SK-N-SH treated with all-trans-retinoic acid at 6 μM for 48 hours (cell line): ENCODE data around the gene GRPEL2.

Experiments
- ATAC-seq: fragments of 200-7000 bp; cut with Tn5 transposase; 3 replicates; pipeline ENCODE4 v1.9.1; 2020; ENCODE audit warnings: mild to moderate bottlenecking, moderate library complexity
- ARNTL ChIP-seq: fragments of 450-650 bp; formaldehyde crosslinking; IDR thresholded peaks from 2 replicates; pipeline ENCODE4 v1.5.0; 2020; ENCODE audit warnings: low read depth, mild to moderate bottlenecking, moderate library complexity, borderline replicate concordance
- CREB5 ChIP-seq: fragments of 250-450 bp; sonication (Bioruptor Pico); IDR thresholded peaks from 2 replicates; pipeline ENCODE4 v1.5.1; 2020; ENCODE audit warnings: low read depth, mild to moderate bottlenecking, moderate library complexity
- CSRNP3 ChIP-seq: fragments of 250-450 bp; sonication (Bioruptor Pico); IDR thresholded peaks from 2 replicates; pipeline ENCODE4 v1.5.1; 2021; ENCODE audit warnings: mild to moderate bottlenecking, moderate library complexity
- ESRRG ChIP-seq: fragments of 250-450 bp; sonication (Bioruptor Pico); IDR thresholded peaks from 2 replicates; pipeline ENCODE4 v1.6.1; 2021; ENCODE audit warnings: mild to moderate bottlenecking
- GLIS3 ChIP-seq: fragments of 250-450 bp; sonication (Bioruptor Pico); IDR thresholded peaks from 2 replicates; pipeline ENCODE4 v1.5.0; 2020; ENCODE audit warnings: mild to moderate bottlenecking, moderate library complexity
- ISL1 ChIP-seq: fragments of 250-450 bp; sonication (Bioruptor Pico); IDR thresholded peaks from 2 replicates; pipeline ENCODE4 v2.1.2; 2022; ENCODE audit warnings: mild to moderate bottlenecking, moderate library complexity
- OSR1 ChIP-seq: fragments of 250-450 bp; sonication (Bioruptor Pico); IDR thresholded peaks from 2 replicates; pipeline ENCODE4 v1.8.0; 2022; ENCODE audit warnings: moderate library complexity, mild to moderate bottlenecking, inconsistent platforms
- PATZ1 ChIP-seq: fragments of 250-450 bp; sonication (Bioruptor Pico); IDR thresholded peaks from 2 replicates; pipeline ENCODE4 v1.8.0; 2020; ENCODE audit warnings: mild to moderate bottlenecking, moderate library complexity, borderline replicate concordance
- POU6F1 ChIP-seq: fragments of 250-450 bp; sonication (Bioruptor Pico); IDR thresholded peaks from 2 replicates; pipeline ENCODE4 v1.8.0; 2021; ENCODE audit warnings: low read depth, mild to moderate bottlenecking, moderate library complexity, borderline replicate concordance
- RARB ChIP-seq: fragments of 250-450 bp; sonication (Bioruptor Pico); IDR thresholded peaks from 2 replicates; pipeline ENCODE4 v1.8.0; 2021; ENCODE audit warnings: mild to moderate bottlenecking, moderate library complexity
- SNAI2 ChIP-seq: fragments of 250-450 bp; sonication (Bioruptor Pico); IDR thresholded peaks from 2 replicates; pipeline ENCODE4 v1.5.0; 2020; ENCODE audit warnings: mild to moderate bottlenecking, moderate library complexity
- TCF4 ChIP-seq: fragments of 250-450 bp; sonication (Bioruptor Pico); IDR thresholded peaks from 2 replicates; pipeline ENCODE4 v1.8.0; 2021; ENCODE audit warnings: mild to moderate bottlenecking, moderate library complexity, borderline replicate concordance
- TOX ChIP-seq: fragments of 250-450 bp; sonication (Bioruptor Pico); IDR thresholded peaks from 2 replicates; pipeline ENCODE4 v1.8.0; 2021; ENCODE audit warnings: mild to moderate bottlenecking, moderate library complexity, borderline replicate concordance
- ZC3H10 ChIP-seq: fragments of 250-450 bp; sonication (Bioruptor Pico); IDR thresholded peaks from 2 replicates; pipeline ENCODE4 v1.5.1; 2021; ENCODE audit warnings: mild to moderate bottlenecking, moderate library complexity
- ZFP3 ChIP-seq: fragments of 250-450 bp; sonication (Bioruptor Pico); IDR thresholded peaks from 2 replicates; pipeline ENCODE4 v1.5.0; 2020; ENCODE audit warnings: mild to moderate bottlenecking, moderate library complexity
- ZFP30 ChIP-seq: fragments of 450-650 bp; formaldehyde crosslinking; IDR thresholded peaks from 2 replicates; pipeline ENCODE4 v1.5.0; 2022; ENCODE audit warnings: mild to moderate bottlenecking, moderate library complexity
- ZNF565 ChIP-seq: fragments of 450-650 bp; formaldehyde crosslinking; conservative IDR thresholded peaks from 2 replicates; pipeline ENCODE4 v1.5.0; 2020; ENCODE audit warnings: low read depth, mild to moderate bottlenecking, moderate library complexity
- ZNF70 ChIP-seq: fragments of 450-650 bp; formaldehyde crosslinking; IDR thresholded peaks from 2 replicates; pipeline ENCODE4 v1.5.0; 2020; ENCODE audit warnings: mild to moderate bottlenecking, moderate library complexity
- ZNF8 ChIP-seq: fragments of 450-650 bp; formaldehyde crosslinking; IDR thresholded peaks from 2 replicates; pipeline ENCODE4 v1.5.0; 2020; ENCODE audit warnings: mild to moderate bottlenecking, moderate library complexity

GRPEL2 gene

GRCh38 chr5:149340920-149341319, 4.4 kb upstream of the GRPEL2 start (continued):
- TF ChIP-seq CSRNP3 (no peak), OSR1 (CRISPR knock-in tag) (no peak), CREB5 (CRISPR knock-in tag) (no peak), ZNF565 (no peak)

- TF ChIP-seq ZNF565 (no peak), TCF4 (CRISPR knock-in tag) (no peak), CSRNP3 (no peak), POU6F1 (CRISPR knock-in tag) (no peak), GLIS3 (no peak)
- no peak for ATAC-seq
These were observed 3.4 kb upstream of the GRPEL2 start for GRCh38 chr5:149341876-149342275.

GRCh38 chr5:149344151-149344550, 1.1 kb upstream of the GRPEL2 start:
- no peak for TF ChIP-seq PATZ1 (CRISPR knock-in tag)
- TF ChIP-seq GLIS3 = no peak
- TF ChIP-seq ZNF70 (CRISPR knock-in tag) = no peak
- no peak for TF ChIP-seq ESRRG (CRISPR knock-in tag)
- no peak for TF ChIP-seq CSRNP3
- ATAC-seq = no peak

GRCh38 chr5:149345892-149346222, 558 bp downstream of the GRPEL2 start:
- no peak for TF ChIP-seq ZNF8
- TF ChIP-seq ISL1 (CRISPR knock-in tag) = no peak
- no peak for TF ChIP-seq ZNF565
- no peak for TF ChIP-seq ZC3H10 (CRISPR knock-in tag)
- no peak for TF ChIP-seq PATZ1 (CRISPR knock-in tag)
- no peak for TF ChIP-seq TCF4 (CRISPR knock-in tag)
- no peak for TF ChIP-seq ZFP3 (CRISPR knock-in tag)
- no peak for TF ChIP-seq GLIS3
- no peak for TF ChIP-seq CSRNP3
- no peak for TF ChIP-seq OSR1 (CRISPR knock-in tag)
- TF ChIP-seq ZFP30 (CRISPR knock-in tag) = no peak
- TF ChIP-seq RARB = no peak
- TF ChIP-seq POU6F1 (CRISPR knock-in tag) = no peak
- no peak for TF ChIP-seq TOX (CRISPR knock-in tag)
- TF ChIP-seq ZNF70 (CRISPR knock-in tag) = no peak
- no peak for TF ChIP-seq ARNTL (CRISPR knock-in tag)
- TF ChIP-seq SNAI2 (CRISPR knock-in tag) = no peak
- ATAC-seq = peak; percentile 26
